Stimulated activated CD8-positive, alpha-beta memory T cell treated with anti-CD3 and anti-CD28 coated beads, Interleukin-7, amount 100 ng/mL, for 1 hour (primary cell): Measurements from ENCODE around the gene RHD.
A peak's percentile ranks its signal among the peaks of the same experiment; 100 is the strongest.
"Not testable (repeated sequence)": the region's sequence is repeated elsewhere in the genome, so short reads cannot be mapped to it uniquely, and the experiment has no call there.

ENCODE experiments used
- DNase-seq, 2 donors: peaks; one replicate each; pipeline ENCODE4 v3.0.0-alpha.2; 2020; ENCODE audit warnings: low read depth in 2 of 2

The RHD gene

GRCh38 chr1:25272238-25272637, at the start of gene RHD:
RHD (plus strand) TSS chr1:25272509; CDS start chr1:25272548, 39 bp downstream.
- DNase-seq: not testable (repeated sequence)

DNA sequence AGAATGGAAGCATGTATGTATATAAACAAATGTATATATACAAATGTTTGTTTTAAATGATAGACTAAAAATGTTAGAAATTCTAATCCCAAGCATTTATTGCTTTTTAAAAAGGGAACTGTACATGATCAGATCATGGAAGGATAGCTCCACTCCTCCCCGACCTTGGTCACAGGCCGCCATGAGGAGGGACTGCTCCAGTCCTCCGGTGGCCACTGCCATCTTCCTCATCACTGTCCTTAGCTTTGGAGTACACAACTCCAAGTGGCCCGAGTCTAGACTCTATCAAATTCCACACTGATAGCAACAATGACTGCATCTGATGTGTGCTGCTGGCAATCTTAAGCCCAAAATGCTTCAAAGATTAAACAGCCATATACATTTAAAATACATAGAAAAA, 49.7 kb upstream of the RHD start:
- no peak for DNase-seq

DNA sequence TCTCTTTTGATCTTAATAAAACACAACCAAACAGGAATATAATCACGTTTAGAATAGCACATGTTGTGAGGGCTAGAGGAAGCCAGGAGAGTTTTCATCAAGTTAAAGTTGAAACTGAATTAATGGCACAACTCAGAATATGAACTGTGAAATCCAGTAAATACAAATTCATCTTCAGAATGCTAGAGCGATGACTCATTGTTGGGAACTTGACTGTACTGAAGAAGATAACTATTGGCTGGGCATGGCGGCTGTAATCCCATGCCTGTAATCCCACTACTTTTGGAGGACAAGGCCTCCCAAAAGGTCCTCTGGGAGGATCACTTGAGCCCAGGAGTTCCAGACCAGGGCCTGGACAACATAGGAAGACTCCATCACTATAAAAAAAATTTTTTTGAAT, 48.8 kb upstream of the RHD start:
- DNase-seq: no peak

DNA sequence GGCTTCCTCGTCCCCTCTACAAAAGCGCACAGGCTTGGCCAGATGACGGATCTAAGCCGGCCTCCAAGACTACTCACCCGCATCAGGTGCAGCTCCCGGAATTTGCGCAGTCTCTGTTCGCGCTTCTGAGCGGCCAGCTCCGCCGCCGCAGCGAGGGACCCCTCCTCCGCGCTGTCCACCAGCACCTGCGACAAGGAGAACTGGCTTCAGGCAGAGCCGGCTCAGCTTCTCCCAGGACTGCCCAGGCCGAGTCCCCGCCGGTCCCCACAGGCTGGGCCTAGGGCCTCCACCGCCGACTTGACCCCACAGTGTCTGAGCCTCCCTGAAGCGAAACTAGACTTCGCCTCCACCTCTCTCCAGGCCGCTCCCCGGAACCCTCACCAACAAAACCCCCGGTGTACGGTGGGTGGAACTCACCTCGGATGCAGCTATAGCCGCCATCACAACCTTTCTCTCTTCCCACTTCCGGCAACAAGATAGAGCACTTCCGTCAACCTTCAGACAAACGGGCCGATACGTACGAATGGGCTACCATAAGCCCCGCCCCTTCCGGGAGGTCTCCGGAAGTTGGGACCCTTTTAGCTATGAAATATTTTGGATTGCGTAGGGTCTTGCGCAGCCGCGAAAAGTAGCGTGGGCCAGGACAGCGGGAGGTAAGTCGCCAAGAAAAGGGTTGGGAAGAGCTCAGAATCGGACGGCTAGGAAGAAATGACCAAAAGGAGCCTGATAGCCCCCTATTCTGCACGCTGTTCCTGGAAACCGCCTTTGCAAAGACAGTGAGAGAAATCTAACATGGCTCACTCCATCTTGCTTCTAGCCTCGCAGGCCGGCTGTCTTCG, 40.1 kb upstream of the RHD start, which contains the start of gene SYF2:
TSS of gene SYF2 (minus strand) at position 476 of the 839 bp plus-strand sequence. CDS start at position 441, 35 bp downstream.
- DNase-seq: peak; percentile 77

DNA sequence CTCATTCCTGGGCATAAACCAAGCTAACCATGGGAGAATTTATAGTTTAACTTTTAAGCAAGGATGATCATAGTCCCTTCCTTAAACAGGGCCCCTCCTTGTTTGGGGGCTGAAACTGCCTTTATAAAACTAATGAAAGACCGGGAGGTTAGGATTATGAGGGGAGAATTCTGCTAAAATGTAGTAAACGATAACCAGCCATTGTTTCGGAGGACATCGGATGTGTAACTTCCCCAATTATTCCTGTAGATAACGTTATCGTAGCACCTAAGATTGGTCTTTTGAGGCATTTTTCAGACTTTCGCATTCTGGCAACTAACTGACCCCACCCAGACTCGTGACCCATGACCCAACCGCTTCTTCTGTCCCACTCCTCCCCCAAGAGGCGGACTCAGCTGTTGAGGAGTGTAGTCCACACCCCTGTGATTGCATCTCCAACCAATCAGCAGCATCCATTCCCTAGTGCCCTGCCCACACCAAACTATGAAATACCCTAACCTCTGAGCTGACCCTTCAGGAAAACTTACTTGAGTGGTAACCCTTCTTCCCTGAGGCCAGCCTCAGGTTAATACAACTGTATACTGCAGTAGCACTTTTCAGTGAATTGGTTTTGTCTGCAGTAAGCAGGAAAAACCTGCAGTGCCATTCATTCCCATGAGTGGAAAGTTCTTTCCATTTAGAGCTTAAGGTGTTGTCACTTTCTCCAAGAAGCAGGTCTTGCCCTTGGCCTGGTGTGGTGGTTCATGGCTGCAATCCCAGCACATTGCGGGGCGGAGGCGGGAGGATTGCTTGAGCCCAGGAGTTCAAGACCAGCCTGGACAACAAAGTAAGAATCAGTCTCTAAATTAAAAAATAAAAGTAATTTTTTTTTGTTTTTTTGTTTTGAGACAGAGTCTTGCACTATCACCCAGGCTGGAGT, 39.2 kb upstream of the RHD start:
- peak in 1 of 2 donors; percentile 13 for DNase-seq

GRCh38 chr1:25235411-25235810, 36.9 kb upstream of the RHD start:
- not testable (repeated sequence) for DNase-seq

DNA sequence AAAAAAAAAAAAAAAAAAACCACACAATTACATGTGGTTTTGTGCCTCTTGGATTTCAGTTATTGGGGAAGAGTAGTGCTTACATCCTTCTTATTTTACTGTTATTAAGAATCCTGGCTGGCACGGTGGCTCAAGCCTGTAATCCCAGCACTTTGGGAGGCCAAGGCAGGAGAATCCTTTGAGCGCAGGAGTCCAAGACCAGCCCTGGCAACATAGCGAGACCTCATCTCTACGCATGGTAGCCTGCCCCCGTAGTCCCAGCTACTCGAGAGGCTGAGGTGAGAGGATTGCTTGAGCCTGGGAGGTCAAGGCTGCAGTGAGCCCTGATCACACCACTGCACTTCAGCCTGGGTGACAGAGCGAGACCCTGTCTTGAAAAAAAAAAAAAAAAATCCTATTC, 36.0 kb upstream of the RHD start:
- not testable (repeated sequence) for DNase-seq

DNA sequence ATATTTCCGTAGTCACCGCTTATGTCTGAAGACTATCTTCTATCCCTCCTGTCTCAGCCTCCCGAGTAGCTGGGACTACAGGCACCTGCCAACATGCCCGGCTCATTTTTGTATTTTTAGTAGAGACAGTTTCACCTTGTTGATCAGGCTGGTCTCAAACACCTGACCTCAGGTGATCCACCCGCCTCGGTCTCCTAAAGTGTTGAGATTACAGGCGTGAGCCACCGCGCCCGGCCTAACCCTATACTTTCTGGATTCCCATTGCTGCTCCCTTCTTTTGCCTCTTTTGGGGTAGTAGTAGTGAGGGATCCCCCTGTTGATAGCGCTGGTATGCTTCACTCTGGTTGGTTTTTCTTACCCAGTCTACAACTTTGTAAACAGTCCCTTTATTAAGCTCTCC, 34.3 kb upstream of the RHD start:
- DNase-seq: no peak

GRCh38 chr1:25239681-25240541, 32.4 kb upstream of the RHD start:
- peak; percentile 62 to 64 for DNase-seq

- DNase-seq: no peak
Measured at GRCh38 chr1:25243907-25244306, 28.4 kb upstream of the RHD start.

DNA sequence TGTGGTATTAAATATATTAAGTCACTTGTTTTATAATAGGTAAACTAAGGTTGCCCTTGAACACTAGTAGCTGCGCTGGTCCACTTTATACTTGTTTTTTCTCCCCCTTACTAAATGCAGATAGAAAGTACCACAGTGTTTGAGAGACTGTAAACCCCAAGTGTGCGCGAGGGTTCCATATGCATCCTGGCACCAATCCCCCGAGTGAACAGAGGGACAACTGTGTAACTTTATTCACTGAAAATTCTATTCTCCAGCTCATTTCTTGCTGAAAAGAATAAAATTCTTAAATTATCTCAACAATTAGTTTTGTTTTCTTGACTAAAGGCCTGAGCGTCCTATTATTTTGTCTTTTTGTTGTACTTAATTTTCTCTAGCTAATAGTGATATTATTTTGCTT, 26.9 kb upstream of the RHD start:
- DNase-seq: no peak

DNA sequence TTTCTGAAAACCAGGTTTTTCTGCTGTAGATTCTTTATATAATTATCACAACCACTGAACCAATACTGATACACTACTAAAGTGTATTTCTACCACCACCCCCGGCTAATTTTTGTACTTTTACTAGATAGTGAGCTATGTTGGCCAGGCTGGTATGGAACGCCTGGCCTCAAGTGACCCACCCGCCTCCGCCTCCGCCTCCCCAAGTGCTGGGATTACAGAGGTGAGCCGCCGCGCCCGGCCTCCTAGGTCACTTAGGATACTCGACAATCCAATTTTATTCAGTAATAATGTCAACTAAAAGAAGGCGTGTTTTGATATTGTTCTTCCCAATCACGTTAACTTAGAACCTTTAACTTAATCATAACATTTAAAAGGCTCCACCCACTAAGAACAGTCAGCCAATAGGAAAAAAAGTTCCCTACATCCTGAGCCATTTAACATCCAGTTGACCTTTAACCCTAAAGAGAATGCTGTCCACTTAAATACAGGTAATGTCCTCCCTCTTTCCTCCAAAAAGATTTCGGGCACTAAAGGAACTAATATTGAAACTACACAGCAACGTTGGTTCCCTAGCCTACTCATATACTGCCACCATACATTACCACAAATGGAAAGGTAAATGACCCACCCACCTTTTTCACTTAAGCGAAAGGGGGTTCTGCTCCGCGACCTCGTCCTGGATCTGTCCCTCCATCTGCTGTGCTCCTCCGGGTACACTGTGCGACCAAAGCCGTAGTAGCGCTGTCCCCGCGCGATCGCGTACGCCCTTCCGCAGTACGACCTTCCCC, 26.3 kb upstream of the RHD start:
- DNase-seq: no peak

- no peak for DNase-seq
Measured at GRCh38 chr1:25246600-25247023, 25.7 kb upstream of the RHD start.

DNA sequence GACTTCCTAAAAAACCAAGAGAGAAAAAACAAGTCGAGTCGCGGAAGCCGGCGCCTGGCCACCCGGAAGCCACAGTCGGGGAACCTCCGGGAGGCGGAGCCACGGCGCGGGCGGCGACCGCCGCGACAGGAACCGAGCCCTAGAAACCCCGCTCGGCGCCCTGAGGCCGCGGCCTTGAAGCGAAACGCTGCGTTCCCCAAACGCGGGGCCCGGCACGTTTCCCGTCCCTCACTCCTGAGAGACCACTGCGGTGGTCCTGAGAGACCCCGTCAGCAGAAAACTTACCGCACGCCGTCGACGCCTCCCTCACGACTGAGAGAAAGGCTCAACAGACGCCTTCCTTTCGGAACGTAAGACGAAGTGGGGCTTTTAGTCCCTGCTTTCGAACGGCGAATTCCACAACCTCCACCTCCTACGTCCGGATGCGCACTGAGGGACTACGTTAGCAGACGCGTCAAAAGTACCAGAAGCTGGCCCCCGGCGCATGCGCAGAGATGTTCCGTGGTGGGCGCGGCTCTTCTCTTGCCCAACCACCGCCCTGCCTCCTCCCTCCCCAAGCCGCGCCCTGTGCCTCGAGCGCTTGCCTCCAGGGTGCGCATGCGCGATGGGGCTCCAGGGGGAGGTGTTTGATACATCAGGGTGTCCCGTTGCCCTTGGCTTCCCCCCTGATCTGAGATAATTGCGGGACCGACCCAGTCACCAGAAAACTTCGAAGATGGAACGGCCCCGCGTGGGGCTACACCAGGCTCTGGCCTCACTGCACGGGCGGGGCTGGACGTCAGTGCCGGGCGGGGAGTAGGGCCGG, 25.1 kb upstream of the RHD start, which contains the start of gene RSRP1:
TSS of gene RSRP1 (minus strand) at position 431 of the 805 bp plus-strand sequence. CDS start 491 bp downstream, outside the sequence.
- DNase-seq: peak; percentile 99

DNA sequence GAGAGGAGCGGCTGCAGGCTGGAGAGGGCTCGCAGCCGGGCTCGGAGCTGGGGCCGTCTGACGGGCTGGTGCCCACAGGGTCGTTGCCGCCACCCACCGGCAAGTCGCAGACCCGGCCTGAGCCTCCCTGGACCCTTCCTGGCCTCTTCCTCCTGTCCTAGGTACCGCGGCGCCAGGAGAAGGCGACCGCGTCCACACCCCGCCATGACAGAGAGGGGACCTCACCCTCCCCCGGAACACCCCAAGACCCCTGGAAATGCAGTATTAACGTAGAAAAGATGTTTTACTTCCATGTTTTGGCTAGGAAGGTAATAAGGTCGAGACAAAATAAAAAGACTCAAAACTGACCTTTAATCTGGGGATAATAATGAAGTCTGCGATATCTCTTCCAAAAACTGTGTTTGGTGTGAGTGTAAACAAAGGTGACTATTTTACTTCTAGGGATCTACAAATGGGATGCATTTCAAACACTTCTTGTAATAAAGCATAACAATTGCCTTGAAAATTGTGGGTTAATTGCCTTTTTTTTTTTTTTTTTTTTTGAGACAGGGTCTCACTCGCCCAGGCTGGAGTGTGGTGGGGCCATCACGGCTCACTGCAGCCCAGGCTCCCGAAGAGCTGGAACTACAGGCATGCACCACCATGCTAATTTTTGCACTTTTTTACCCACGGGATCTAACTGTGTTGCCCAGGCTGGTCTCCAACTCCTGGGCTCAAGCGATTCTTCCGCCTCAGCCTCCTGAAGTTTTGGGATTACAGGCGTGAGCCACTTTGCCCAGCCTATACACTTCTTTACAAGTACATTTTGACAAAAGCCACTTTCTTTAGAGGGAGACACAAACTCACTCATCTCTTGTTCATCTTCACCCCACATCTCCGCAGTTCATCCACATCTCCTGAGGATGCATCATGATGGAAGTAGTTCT, 24.2 kb upstream of the RHD start:
- DNase-seq: no peak

GRCh38 chr1:25253911-25254310, 18.4 kb upstream of the RHD start:
- DNase-seq: no peak

DNA sequence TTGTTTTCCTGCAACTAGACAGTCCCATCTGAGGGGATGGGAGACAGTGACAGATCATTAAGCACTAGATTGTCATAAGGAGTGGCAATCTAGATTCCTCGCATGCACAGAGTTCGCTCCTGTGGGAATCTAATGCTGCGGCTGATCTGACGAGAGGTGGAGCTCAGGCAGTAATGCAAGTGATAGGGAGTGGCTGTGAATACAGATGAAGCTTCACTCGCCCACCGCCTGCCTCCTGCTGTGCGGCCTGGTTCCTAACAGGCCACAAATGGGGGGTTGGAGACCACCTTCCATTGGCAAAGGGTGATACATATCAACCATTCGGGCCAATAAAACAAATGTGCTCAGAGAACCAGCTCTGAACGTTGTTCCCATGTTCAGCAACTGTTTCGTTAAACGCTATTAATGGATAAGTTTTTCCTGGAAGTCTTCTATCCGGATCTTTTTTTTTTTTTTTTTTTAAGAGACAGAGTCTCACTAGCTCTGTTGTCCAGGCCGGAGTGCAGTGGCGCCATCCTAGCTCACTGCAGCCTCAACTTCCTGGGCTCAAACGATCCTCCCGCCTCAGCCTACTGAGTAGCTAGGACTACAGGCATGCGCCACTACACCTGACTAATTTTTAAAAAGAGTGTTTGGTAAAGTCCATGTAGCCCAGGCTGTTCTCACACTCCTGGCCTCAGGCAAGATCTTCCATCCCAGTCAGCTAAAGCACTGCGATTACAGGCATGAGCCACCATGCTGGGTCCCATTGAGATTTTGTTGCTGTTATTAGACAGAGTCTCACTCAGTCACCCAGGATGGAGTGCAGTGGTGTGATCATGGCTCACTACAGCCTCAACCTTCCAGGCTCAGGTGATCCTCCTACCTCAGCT, 16.4 kb upstream of the RHD start:
- no peak for DNase-seq

GRCh38 chr1:25256578-25256965, 15.7 kb upstream of the RHD start:
- DNase-seq: no peak
